ENCODE results near the gene DRAM2.

The DRAM2 gene

DNA sequence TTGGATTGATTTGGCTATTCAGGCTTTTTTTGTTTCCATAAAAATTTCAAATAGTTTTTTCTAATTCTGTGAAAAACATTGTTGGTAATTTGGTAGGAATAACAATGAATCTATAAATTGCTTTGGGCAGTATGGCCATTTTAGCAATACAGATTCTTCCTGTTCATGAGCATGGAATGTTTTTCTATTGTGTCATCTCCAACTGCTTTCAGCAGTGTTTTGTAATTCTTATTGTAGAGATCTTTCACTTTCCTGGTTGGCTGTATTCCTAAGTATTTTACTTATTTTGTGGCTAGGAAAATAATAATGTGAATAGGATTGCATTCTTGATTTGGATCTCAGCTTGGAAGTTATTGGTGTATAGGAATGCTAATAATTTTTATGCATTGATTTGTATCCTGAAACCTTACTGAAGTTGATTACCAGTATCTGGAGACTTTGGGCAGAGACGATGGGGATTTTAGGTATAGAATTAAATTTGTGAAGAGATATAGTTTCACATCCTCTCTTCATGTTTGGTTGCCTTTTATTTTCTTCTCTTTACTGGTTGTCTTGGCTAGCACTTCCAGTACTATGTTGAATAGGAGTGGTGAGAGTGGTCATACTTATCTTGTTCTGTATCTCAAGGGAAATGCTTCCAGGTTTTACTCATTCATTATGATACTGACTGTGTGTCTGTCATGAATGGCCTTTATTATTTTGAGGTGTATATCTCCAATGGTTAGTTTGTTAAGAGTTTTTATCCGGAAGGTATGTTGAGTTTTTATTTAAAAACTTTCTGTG is 57.3 kb downstream of the DRAM2 start:
- no peak for TF ChIP-seq CEBPB (IDR thresholded peaks at IDR 0.05)
